ENCODE data around the gene CDH4. TPM values are rescaled to one million over a fixed set of nuclear protein-coding genes. Genes with fewer than 3 reads are reported as not detected.

CDH4 gene
- total RNA-seq, 2 experiments from 2014 or later: 0.10 to 0.15 TPM

- Mint-ChIP-seq H3K27ac (no peak overlapping the region), H3K4me1 (ENCODE audit: low read depth) (peaks cover 1% of the 10 kb centered on the region), H3K4me3 (no peak overlapping the region), H3K9me3 (no peaks in the 10 kb centered on the region), H3K27me3 (ENCODE audit: low read depth) (peaks cover 23% of the 10 kb centered on the region), H3K36me3 (ENCODE audit: low read depth) (no peaks in the 10 kb centered on the region)
- CTCF ChIA-PET: no interaction called here
- intact Hi-C loops (cut with micrococcal nuclease): no loop called here
- DNase-seq: no peak
These were observed 704.6 kb downstream of the CDH4 start for GRCh38 chr20:61956396-61957342.

DNA sequence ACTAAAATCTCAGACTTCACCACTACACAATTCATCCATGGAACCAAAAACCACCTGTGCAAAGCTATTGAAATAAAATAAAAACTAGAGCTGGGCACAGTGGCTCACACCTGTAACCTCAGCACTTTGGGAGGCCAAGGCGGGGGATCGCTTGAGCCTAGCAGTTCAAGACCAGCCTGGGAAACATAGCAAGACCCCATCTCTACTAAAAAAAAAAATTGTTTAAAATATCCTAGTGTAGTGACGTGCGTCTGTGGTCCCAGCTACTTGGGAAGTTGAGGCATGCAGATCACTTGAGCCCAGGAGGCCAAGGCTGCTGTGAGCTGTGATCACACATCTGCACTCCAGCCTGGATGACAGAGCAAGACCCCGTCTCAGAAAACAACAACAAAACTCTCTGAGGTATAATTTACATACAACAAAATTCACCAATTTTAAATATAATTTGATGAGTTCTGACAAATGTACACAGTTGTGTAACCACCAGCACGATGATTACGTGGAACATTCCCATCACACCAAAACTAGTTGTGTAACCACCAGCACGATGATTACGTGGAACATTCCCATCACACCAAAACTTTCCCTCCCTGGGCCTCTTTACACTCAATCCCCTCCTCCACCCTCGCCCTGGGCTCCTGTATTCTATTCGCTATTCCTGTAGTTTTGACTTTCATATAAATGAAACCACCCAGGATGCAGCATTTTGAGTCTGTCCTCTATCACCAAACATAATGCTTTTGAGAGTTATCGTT lies 706.1 kb downstream of the CDH4 start:
- Mint-ChIP-seq H3K36me3 (ENCODE audit: low read depth) (no peaks in the 10 kb centered on the region), H3K27ac (no peak overlapping the region), H3K27me3 (ENCODE audit: low read depth) (peaks cover 18% of the 10 kb centered on the region), H3K9me3 (no peaks in the 10 kb centered on the region), H3K4me1 (ENCODE audit: low read depth) (peaks cover 1% of the 10 kb centered on the region), H3K4me3 (no peak overlapping the region)
- CTCF ChIA-PET: interaction anchor here (0.6 kb wide), 1 partner anchor 725 kb away, joined by 3 read pairs; no protein-coding TSS in a partner anchor
- intact Hi-C loops (cut with micrococcal nuclease): no loop called here
- no peak for DNase-seq

DNA sequence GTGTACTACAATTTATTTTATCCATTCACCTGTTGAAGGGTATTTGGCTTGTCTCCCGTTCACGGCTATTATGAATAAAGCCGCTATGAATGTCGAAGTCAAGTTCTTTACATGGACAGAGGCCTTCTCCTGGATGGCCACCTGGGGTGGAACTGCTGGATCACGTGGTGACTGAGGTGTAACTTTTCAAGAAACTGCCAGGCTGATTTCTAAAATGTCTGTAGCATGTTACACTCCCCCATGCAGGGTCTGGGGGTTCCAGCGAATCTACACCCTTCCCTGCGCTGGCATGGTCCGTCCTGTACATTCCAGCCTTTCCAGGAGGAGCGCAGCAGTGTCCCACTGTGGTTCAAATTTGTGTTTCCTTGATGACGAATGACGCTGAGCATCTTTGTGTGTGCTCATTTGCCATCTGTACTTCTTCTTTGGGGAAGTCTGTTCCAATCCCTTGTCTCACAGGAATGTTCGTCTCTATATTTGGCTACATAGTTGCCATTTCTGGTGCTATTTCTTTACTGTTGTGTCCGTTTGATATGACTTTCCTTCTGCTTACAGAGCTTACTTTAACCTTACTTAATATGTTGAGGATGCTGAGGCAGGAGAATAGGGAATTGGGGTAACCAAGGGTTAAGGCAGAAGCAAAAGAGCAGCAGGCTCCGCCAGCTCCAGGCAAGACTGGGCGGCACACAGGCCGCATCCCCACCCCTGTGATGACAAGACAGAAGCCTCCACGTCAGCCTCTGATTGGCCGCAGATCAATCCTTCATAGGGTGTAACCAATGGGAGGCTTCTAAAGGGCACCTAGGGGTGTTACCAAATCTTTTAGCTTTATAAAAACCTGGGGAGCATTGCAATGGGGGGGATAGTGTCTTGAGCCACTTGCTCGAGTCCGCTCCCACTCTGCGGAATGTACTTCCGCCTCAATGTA lies 707.0 kb downstream of the CDH4 start:
- Mint-ChIP-seq H3K4me1 (ENCODE audit: low read depth) (peaks cover 1% of the 10 kb centered on the region), H3K27ac (no peak overlapping the region), H3K27me3 (ENCODE audit: low read depth) (peaks cover 21% of the 10 kb centered on the region), H3K36me3 (ENCODE audit: low read depth) (no peaks in the 10 kb centered on the region), H3K9me3 (no peaks in the 10 kb centered on the region), H3K4me3 (no peak overlapping the region)
- CTCF ChIA-PET: interaction anchor here (0.6 kb wide), 1 partner anchor 724 kb away, joined by 3 read pairs; no protein-coding TSS in a partner anchor
- DNase-seq: no peak
- intact Hi-C loops (cut with micrococcal nuclease): no loop called here

DNA sequence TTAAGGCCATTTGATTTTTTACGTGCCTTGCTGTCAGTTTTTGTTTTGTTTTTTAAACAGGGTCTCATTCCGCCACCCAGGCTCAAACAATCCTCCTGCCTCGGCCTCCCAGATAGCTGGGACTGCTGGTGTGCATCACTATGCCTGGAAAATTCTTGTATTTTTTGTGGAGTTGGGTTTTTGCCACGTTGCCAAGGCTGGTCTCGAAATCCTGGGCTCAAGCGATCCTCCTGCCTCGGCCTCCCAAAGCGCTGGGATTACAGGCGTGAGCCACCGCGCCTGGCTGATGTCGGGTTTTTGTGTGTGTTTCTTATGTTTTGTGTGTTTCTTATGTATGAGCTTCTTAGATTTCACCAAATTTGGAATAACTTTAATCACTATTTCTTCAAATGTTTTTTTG lies 708.8 kb downstream of the CDH4 start:
- DNase-seq: no peak
- Mint-ChIP-seq H3K4me3 (no peak overlapping the region), H3K36me3 (ENCODE audit: low read depth) (no peaks in the 10 kb centered on the region), H3K9me3 (no peaks in the 10 kb centered on the region), H3K27me3 (ENCODE audit: low read depth) (peaks cover 21% of the 10 kb centered on the region), H3K4me1 (ENCODE audit: low read depth) (peaks cover 1% of the 10 kb centered on the region), H3K27ac (no peak overlapping the region)
- CTCF ChIA-PET: no interaction called here
- intact Hi-C loops (cut with micrococcal nuclease): no loop called here

- Mint-ChIP-seq H3K4me1 (ENCODE audit: low read depth) (peaks cover 1% of the 10 kb centered on the region), H3K4me3 (no peak overlapping the region), H3K36me3 (ENCODE audit: low read depth) (no peaks in the 10 kb centered on the region), H3K9me3 (no peaks in the 10 kb centered on the region), H3K27ac (no peak overlapping the region), H3K27me3 (ENCODE audit: low read depth) (peaks cover 30% of the 10 kb centered on the region)
- CTCF ChIA-PET: no interaction called here
- intact Hi-C loops (cut with micrococcal nuclease): no loop called here
- no peak for DNase-seq
These were observed 711.1 kb downstream of the CDH4 start for GRCh38 chr20:61963149-61963548.

GRCh38 chr20:61963885-61964674 lies 712.0 kb downstream of the CDH4 start:
- Mint-ChIP-seq H3K27ac (no peak overlapping the region), H3K4me1 (ENCODE audit: low read depth) (no peaks in the 10 kb centered on the region), H3K36me3 (ENCODE audit: low read depth) (no peaks in the 10 kb centered on the region), H3K4me3 (no peak overlapping the region), H3K9me3 (no peaks in the 10 kb centered on the region), H3K27me3 (ENCODE audit: low read depth) (peaks cover 32% of the 10 kb centered on the region)
- CTCF ChIA-PET: no interaction called here
- intact Hi-C loops (cut with micrococcal nuclease): no loop called here
- DNase-seq: no peak

- H3K4me3 Mint-ChIP-seq: no peak overlapping the region
- H3K9me3 Mint-ChIP-seq: no peaks in the 10 kb centered on the region
- DNase-seq: no peak
- H3K36me3 Mint-ChIP-seq (ENCODE audit: low read depth): no peaks in the 10 kb centered on the region
- intact Hi-C loops (cut with micrococcal nuclease): no loop called here
- peaks cover 32% of the 10 kb centered on the region for H3K27me3 Mint-ChIP-seq (ENCODE audit: low read depth)
- CTCF ChIA-PET: no interaction called here
- H3K27ac Mint-ChIP-seq: no peak overlapping the region
- no peaks in the 10 kb centered on the region for H3K4me1 Mint-ChIP-seq (ENCODE audit: low read depth)
These were observed 712.9 kb downstream of the CDH4 start for GRCh38 chr20:61964675-61965605.

GRCh38 chr20:61965606-61966491 lies 713.8 kb downstream of the CDH4 start:
- Mint-ChIP-seq H3K27me3 (ENCODE audit: low read depth) (peaks cover 32% of the 10 kb centered on the region), H3K4me1 (ENCODE audit: low read depth) (no peaks in the 10 kb centered on the region), H3K36me3 (ENCODE audit: low read depth) (no peaks in the 10 kb centered on the region), H3K4me3 (no peak overlapping the region), H3K9me3 (no peaks in the 10 kb centered on the region), H3K27ac (no peak overlapping the region)
- no peak for DNase-seq
- CTCF ChIA-PET: no interaction called here
- intact Hi-C loops (cut with micrococcal nuclease): no loop called here

GRCh38 chr20:61966492-61967244 lies 714.6 kb downstream of the CDH4 start:
- H3K4me1 Mint-ChIP-seq (ENCODE audit: low read depth): no peaks in the 10 kb centered on the region
- DNase-seq: no peak
- intact Hi-C loops (cut with micrococcal nuclease): no loop called here
- no peak overlapping the region for H3K27ac Mint-ChIP-seq
- no peaks in the 10 kb centered on the region for H3K9me3 Mint-ChIP-seq
- H3K27me3 Mint-ChIP-seq (ENCODE audit: low read depth): peaks cover 30% of the 10 kb centered on the region
- CTCF ChIA-PET: no interaction called here
- H3K4me3 Mint-ChIP-seq: no peak overlapping the region
- no peaks in the 10 kb centered on the region for H3K36me3 Mint-ChIP-seq (ENCODE audit: low read depth)

GRCh38 chr20:61967300-61967699 lies 715.2 kb downstream of the CDH4 start:
- H3K9me3 Mint-ChIP-seq: no peaks in the 10 kb centered on the region
- H3K4me1 Mint-ChIP-seq (ENCODE audit: low read depth): no peaks in the 10 kb centered on the region
- H3K36me3 Mint-ChIP-seq (ENCODE audit: low read depth): peaks cover 3% of the 10 kb centered on the region
- CTCF ChIA-PET: no interaction called here
- no peak for DNase-seq
- intact Hi-C loops (cut with micrococcal nuclease): no loop called here
- H3K27me3 Mint-ChIP-seq (ENCODE audit: low read depth): peaks cover 25% of the 10 kb centered on the region
- H3K4me3 Mint-ChIP-seq: no peak overlapping the region
- no peak overlapping the region for H3K27ac Mint-ChIP-seq
